ENCODE measurements around the gene KCNQ4. TPM values are rescaled to one million over a fixed set of nuclear protein-coding genes. Genes with fewer than 3 reads are reported as not detected.

KCNQ4 gene
- total and polyA plus RNA-seq, 7 donors: 1.9 to 9.1 (median 4.6) TPM

GRCh38 chr1:40739455-40740008, 44.1 kb upstream of the KCNQ4 start:
- WGBS, 3 donors: 57 to 77% (median 60%) methylated on average over 3 of the region's 3 CpGs
- no peak overlapping the region for H3K4me3 ChIP-seq
- DNase-seq (no peak), ATAC-seq (peak in 2 of 4 donors; percentile 50 to 56)
- H3K27me3 ChIP-seq (ENCODE audit: insufficient read depth in 3 of 3, low read length in 2 of 3): no peaks in the 10 kb centered on the region
- TF ChIP-seq CTCF (IDR thresholded peaks at IDR 0.05): no peak
- H3K36me3 ChIP-seq (ENCODE audit: insufficient read depth in 1 of 2, low read depth in 1 of 2): peaks cover 11 to 27% of the 10 kb centered on the region in 2 donors
- H3K27ac ChIP-seq: peak overlapping the region; percentile 77
- peaks cover 63% of the 10 kb centered on the region for H3K4me1 ChIP-seq
- no peaks in the 10 kb centered on the region for H3K9me3 ChIP-seq
- intact Hi-C loops (cut with DNase I): no loop called here

GRCh38 chr1:40740039-40740996, 43.3 kb upstream of the KCNQ4 start:
- Histone ChIP-seq H3K4me1 (peaks cover 60% of the 10 kb centered on the region), H3K36me3 (ENCODE audit: insufficient read depth in 1 of 2, low read depth in 1 of 2) (peaks cover 11 to 27% of the 10 kb centered on the region in 2 donors), H3K27ac (peak overlapping the region; percentile 77), H3K9me3 (no peaks in the 10 kb centered on the region), H3K4me3 (no peak overlapping the region), H3K27me3 (ENCODE audit: insufficient read depth in 3 of 3, low read length in 2 of 3) (no peaks in the 10 kb centered on the region)
- intact Hi-C loops (cut with DNase I): no loop called here
- ATAC-seq: peak in 1 of 4 donors; percentile 31
- DNase-seq: no peak
- WGBS, 3 donors: 33 to 39% (median 33%) methylated on average over 6 of the region's 6 CpGs
- no peak for TF ChIP-seq CTCF (IDR thresholded peaks at IDR 0.05)

- intact Hi-C loops (cut with DNase I): no loop called here
- ATAC-seq: no peak
- WGBS, 3 donors: 87 to 88% (median 87%) methylated on average over 7 of the region's 7 CpGs
Measured at GRCh38 chr1:40740997-40741736, 42.4 kb upstream of the KCNQ4 start.

More at GRCh38 chr1:40740997-40741736, 42.4 kb upstream of the KCNQ4 start:
- Histone ChIP-seq H3K9me3 (no peaks in the 10 kb centered on the region), H3K36me3 (ENCODE audit: insufficient read depth in 1 of 2, low read depth in 1 of 2) (peaks cover 11 to 27% of the 10 kb centered on the region in 2 donors), H3K27me3 (ENCODE audit: insufficient read depth in 3 of 3, low read length in 2 of 3) (no peaks in the 10 kb centered on the region), H3K4me1 (peaks cover 53% of the 10 kb centered on the region), H3K27ac (peak overlapping the region; percentile 77), H3K4me3 (no peak overlapping the region)
- DNase-seq: no peak
- TF ChIP-seq CTCF (IDR thresholded peaks at IDR 0.05): no peak
